IPS-18a (cell line): Measurements from ENCODE around the gene CISD3.
A peak's percentile ranks its signal among the peaks of the same experiment; 100 is the strongest.

Source experiments
- H3K27ac ChIP-seq: one replicate; pipeline ENCODE4 v1.5.1; 2013; ENCODE audit warnings: low read length
- H3K27me3 ChIP-seq: one replicate; pipeline ENCODE4 v1.6.1; 2013; ENCODE audit warnings: mild to moderate bottlenecking, low read length; ENCODE audit not compliant: control insufficient read depth, insufficient read depth
- H3K36me3 ChIP-seq: one replicate; pipeline ENCODE4 v1.6.1; 2013; ENCODE audit warnings: low read depth, low read length; ENCODE audit not compliant: control insufficient read depth
- H3K4me1 ChIP-seq: one replicate; pipeline ENCODE4 v1.6.1; 2013; ENCODE audit warnings: low read depth, low read length; ENCODE audit not compliant: control insufficient read depth
- H3K4me3 ChIP-seq: one replicate; pipeline ENCODE4 v1.5.1; 2013; ENCODE audit warnings: low read length
- H3K9ac ChIP-seq: one replicate; pipeline ENCODE4 v1.6.1; 2013; ENCODE audit warnings: mild to moderate bottlenecking, low read length, moderate library complexity
- H3K9me3 ChIP-seq: one replicate; pipeline ENCODE4 v1.6.1; 2013; ENCODE audit warnings: low read depth, low read length; ENCODE audit not compliant: control insufficient read depth

CISD3 gene

DNA sequence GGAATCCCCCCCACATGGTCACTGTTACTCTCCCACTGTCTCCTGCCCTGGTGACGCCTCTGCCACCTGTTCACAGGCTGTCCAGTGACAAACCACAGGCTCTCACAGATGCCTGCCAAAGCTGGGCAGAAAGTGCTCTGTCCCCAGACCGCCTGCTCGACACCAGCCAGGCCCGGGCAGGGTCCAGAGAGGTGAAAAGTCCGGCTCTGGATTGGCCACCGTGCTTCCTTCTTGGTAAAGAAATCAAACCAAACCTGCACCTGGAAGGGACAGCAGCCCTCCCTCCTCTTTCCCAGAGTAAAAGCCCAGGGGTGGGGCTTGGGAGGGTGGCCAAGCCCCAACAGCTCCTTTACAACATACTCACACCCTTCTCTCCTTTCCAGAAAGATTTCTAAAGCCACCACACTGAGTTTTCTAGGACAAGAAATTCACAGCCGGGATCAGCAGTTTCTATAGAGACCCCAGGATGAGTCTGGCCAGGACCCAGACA is 11.8 kb downstream of the CISD3 start:
- Histone ChIP-seq H3K4me3 (no peak overlapping the region), H3K27ac (no peak overlapping the region), H3K4me1 (peaks cover 29% of the 10 kb centered on the region)

DNA sequence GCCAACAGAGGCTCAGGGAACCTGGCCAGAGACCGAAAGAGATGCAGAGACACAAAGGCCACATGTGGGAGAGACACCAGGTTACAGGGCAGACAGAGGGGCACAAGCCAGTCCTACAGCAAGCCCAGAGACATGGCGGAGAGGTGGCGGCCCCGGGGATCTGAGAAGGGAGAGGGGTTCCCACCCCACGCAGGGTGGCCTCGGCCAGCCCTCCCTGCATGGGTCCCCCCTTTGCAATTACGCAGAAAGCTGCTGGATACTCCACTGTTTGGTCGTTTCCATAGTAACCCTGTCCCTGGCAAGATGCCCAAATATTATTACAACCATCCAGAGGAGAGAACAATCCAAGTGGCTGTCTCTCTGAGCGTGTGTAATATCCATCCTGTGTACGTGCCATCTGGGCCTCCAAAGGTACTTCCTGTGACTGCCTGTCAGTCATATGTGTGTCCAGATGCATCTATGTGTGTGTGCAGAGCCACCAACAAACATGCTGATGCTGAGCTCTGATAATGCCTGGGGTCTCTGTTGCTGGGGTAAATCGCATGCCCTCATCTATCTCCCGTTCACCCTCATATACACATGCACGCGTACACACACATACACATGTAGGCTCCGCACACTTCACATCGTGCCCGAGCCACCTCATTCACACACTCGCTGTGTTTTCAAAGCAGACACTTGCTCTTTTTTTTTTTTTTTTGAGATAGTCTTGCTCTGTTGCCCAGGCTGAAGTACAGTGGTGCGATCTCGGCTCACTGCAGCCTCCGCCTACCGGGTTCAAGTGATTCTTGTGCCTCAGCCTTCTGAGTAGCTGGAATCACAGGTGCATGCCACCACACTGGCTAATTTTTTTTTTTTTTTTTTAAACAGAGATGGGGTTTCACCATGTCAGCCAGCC is 12.5 kb downstream of the CISD3 start:
- Histone ChIP-seq H3K4me1 (peaks cover 29% of the 10 kb centered on the region), H3K9ac (no peak overlapping the region), H3K36me3 (peaks cover 24% of the 10 kb centered on the region), H3K9me3 (no peaks in the 10 kb centered on the region), H3K4me3 (no peak overlapping the region), H3K27me3 (no peaks in the 10 kb centered on the region), H3K27ac (no peak overlapping the region)

More for the DNA sequence above, 11.8 kb downstream of the CISD3 start:
- H3K9me3 ChIP-seq: no peaks in the 10 kb centered on the region
- H3K27me3 ChIP-seq: no peaks in the 10 kb centered on the region
- peaks cover 24% of the 10 kb centered on the region for H3K36me3 ChIP-seq
- no peak overlapping the region for H3K9ac ChIP-seq

DNA sequence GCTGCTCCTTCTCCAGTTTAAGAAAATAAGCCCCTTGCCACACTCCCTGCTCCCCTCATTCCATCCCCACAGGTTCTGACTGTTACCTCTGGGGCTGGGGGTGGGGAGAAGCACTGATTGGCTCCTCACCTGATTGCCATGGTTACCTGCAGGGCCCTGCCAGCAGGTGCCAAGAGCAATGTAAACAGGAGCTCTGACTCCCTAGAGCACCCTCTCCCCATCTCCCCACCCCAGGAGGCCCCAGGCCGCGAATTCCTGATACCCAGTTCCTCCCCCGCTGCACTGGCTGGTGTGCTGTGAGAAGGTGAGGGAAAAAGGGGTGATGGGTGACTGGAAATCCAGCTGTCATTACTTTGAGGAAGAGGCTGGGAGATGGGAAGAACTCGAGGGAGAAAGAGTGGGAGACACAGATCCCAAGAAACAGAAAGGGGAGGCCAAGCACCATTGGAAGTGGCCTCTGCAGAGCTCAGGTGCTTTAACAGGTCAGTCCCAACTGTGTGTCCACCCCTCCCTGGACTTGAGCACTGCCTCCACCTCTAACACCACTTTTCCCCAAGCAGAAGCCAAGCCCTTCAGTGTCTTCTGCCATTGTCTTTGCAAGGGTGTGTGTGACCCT is 13.5 kb downstream of the CISD3 start:
- Histone ChIP-seq H3K27ac (no peak overlapping the region), H3K9me3 (no peaks in the 10 kb centered on the region), H3K9ac (no peak overlapping the region), H3K4me3 (peak overlapping the region; percentile 22), H3K4me1 (peaks cover 29% of the 10 kb centered on the region), H3K36me3 (peaks cover 15% of the 10 kb centered on the region), H3K27me3 (no peaks in the 10 kb centered on the region)

DNA sequence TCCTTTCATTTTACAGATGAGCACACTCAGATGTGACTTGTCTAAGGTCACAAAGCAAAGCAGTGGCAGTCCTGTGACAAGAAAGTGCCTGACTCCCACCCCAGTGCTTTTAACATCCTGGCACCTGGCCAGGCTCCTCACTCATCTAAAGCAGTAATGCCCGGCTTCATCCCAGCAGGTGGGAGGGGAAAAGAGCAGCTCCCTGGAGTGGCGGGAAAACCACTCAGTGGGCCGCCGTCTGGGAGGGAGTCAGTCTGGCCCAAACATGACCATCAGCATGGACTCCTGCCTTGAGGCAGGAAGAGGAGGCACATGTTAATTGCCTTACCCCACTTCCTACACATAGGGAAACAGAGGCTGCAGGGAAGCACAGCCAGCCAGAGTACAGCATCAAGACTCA is 15.4 kb downstream of the CISD3 start:
- Histone ChIP-seq H3K9ac (no peak overlapping the region), H3K9me3 (no peaks in the 10 kb centered on the region), H3K36me3 (no peaks in the 10 kb centered on the region), H3K27ac (no peak overlapping the region), H3K4me1 (peaks cover 33% of the 10 kb centered on the region), H3K27me3 (peaks cover 4% of the 10 kb centered on the region), H3K4me3 (peak overlapping the region; percentile 63)

GRCh38 chr17:38746004-38746848 is 16.1 kb downstream of the CISD3 start:
- peak overlapping the region; percentile 86 for H3K9ac ChIP-seq
- no peak overlapping the region for H3K27ac ChIP-seq
- peaks cover 35% of the 10 kb centered on the region for H3K4me1 ChIP-seq
- H3K9me3 ChIP-seq: no peaks in the 10 kb centered on the region
- H3K36me3 ChIP-seq: no peaks in the 10 kb centered on the region
- peak overlapping the region; percentile 63 for H3K4me3 ChIP-seq
- peaks cover 11% of the 10 kb centered on the region for H3K27me3 ChIP-seq

DNA sequence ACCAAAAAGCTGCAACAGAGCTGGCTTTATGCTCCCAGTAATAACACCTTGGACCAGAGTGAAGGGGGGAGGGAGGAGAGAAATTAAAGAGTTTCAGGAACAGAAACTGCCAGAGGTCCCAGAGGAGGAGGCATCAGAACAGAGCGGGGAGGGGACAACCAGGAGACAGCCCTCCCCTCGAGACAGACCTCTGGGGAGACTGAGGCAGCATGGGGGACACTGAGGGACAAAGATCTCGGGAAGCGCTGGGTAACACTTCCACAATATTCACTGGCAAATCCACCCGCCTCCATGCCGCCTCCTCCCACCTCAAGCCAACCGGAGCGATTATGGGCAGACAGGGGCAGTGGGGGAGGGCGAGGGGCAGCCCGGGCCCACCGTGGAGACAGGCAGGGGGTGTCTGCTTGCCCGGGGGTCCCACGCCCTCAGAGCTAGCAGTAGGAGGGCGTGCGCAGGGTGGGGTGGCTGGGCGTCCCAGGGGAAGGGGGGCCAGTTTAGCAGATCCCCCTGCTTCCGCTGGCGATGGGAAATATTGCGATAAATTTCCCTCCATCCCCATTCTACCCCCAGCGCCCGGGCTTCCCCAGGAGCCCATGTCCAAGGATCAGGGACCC is 16.8 kb downstream of the CISD3 start:
- Histone ChIP-seq H3K9me3 (no peaks in the 10 kb centered on the region), H3K36me3 (no peaks in the 10 kb centered on the region), H3K4me3 (peak overlapping the region; percentile 63), H3K4me1 (peaks cover 38% of the 10 kb centered on the region), H3K27me3 (peaks cover 13% of the 10 kb centered on the region), H3K27ac (no peak overlapping the region), H3K9ac (peak overlapping the region; percentile 86)

DNA sequence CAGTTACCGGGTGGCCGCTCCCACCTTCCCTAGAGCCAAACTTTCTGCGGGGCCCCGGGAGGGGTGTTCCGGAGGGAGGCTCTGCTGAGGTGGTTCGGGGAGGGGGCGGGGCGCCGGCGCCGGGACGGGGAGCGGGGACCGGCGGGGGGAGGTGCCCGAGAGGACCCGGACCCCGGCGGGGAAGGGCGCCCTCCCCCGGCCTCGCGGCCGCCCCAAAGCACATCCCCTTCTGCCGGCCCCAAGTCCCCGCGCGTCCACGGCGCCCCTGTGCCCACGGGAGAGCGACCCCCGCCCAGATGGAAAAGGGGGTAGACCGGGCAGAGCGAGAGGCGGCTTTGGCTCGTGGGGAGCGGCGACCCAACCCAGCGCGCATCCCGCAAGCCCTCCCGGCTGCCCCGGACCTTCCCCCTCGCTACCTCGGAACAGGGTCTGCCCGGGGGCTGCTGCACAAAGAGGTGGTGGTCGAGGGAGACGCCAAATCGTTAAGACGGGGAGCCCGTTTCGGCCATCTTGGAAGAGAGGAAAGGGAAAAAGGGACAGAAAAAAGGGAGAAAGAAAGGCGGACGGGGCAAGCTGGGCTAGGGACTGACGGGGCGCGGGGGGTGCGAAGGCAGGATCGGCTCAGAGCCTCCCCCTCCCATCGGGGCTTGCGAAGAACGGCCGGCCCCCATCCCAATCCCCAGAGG is 17.5 kb downstream of the CISD3 start:
- Histone ChIP-seq H3K27me3 (peaks cover 13% of the 10 kb centered on the region), H3K4me1 (peaks cover 38% of the 10 kb centered on the region), H3K9me3 (no peaks in the 10 kb centered on the region)

DNA sequence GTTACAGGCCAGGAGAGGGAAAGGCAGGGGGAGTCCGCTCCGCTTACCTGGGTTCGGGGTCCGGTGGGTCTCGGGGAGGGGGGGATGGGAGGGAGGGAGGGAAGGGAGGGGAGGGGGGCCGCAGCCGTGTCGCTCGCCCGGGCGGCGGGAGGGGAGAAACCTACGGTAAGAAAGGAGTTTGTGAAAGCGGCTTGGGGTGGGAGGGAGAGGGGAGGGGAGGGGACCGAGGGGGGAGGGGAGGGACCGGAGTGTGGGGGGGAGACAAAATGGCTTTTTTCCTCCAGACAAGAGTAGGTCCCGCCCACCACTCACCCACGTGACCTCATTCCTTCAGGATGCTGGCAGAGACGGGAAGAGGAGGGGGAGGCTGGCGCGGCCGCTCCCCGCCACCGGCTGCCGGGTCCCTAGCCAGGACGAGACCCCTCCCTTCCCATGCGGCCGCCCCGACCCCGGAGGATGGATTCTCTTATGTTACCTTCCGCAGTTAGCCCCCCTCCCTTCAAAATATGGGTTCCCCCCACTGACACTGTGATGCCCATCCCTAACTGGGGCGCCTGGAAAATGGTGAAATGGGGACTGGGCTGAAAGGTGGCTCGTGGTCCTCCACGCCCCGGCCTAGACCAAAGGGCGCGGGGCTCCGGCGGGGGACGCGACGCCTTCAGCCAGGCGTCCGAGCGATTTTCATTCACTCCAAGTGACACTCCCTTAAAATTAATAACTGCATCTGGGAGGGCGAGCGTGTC is 18.2 kb downstream of the CISD3 start, which contains the start of gene PCGF2:
PCGF2 (minus strand) TSS at position 188 of the 743 bp plus-strand sequence. CDS start 7,934 bp downstream, outside the sequence.
- H3K9ac ChIP-seq: peak within 1 kb of the TSS; percentile 86
- no peak within 1 kb of the TSS for H3K27ac ChIP-seq
- H3K4me3 ChIP-seq: peak within 1 kb of the TSS; percentile 74
- peaks cover 38% of the 10 kb centered on the region for H3K4me1 ChIP-seq
- no peaks in the 10 kb centered on the region for H3K36me3 ChIP-seq
- H3K27me3 ChIP-seq: peaks cover 13% of the 10 kb centered on the region
- H3K9me3 ChIP-seq: no peaks in the 10 kb centered on the region

More for the DNA sequence above, 17.5 kb downstream of the CISD3 start:
- Histone ChIP-seq H3K27ac (no peak overlapping the region), H3K36me3 (no peaks in the 10 kb centered on the region), H3K9ac (peak overlapping the region; percentile 86), H3K4me3 (peak overlapping the region; percentile 63)

DNA sequence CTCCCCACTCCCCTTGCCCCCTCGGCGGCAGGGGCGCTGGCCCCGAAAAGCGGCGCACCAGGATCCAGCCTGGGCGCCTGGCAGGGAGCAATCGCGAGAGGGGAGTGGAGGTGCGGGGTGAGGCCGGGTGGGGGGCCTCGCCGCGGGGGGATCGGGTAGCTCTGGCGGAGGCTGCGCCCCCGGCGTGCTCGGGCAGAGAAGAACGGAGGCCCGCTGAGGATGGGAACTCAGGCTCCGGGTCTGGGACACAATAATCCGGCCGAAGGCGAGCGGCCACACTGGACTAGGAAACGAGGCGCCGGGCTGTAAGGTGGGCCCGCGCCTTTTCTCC is 18.7 kb downstream of the CISD3 start:
- Histone ChIP-seq H3K27ac (no peak overlapping the region), H3K36me3 (no peaks in the 10 kb centered on the region), H3K9ac (peak overlapping the region; percentile 76), H3K27me3 (peaks cover 13% of the 10 kb centered on the region), H3K9me3 (no peaks in the 10 kb centered on the region), H3K4me1 (peaks cover 32% of the 10 kb centered on the region), H3K4me3 (peak overlapping the region; percentile 74)
